Measurements from ENCODE around the gene RGS6. TPM values are rescaled to one million over a fixed set of nuclear protein-coding genes. Genes with fewer than 3 reads are reported as not detected.

Gene RGS6
- total RNA-seq, 1 donor from 2014 or later: 5.1 TPM

- DNase-seq (ENCODE audit: low spot score, unreplicated experiment): no peak
- Mint-ChIP-seq H3K27ac (peak overlapping the region; percentile 42), H3K27me3 (no peaks in the 10 kb centered on the region), H3K9me3 (ENCODE audit: low read depth) (no peaks in the 10 kb centered on the region), H3K36me3 (ENCODE audit: insufficient read depth) (peaks cover 1% of the 10 kb centered on the region), H3K4me3 (ENCODE audit: low read depth) (no peak overlapping the region), H3K4me1 (ENCODE audit: low read depth) (peaks cover 17% of the 10 kb centered on the region)
- TF ChIP-seq CTCF (IDR thresholded peaks at IDR 0.05; ENCODE audit: unreplicated experiment): no peak
These were observed 382.7 kb downstream of the RGS6 start for GRCh38 chr14:72314808-72315435.

GRCh38 chr14:72315714-72316113 is 383.5 kb downstream of the RGS6 start:
- Mint-ChIP-seq H3K36me3 (ENCODE audit: insufficient read depth) (peaks cover 1% of the 10 kb centered on the region), H3K27ac (no peak overlapping the region), H3K4me3 (ENCODE audit: low read depth) (no peak overlapping the region), H3K9me3 (ENCODE audit: low read depth) (no peaks in the 10 kb centered on the region), H3K27me3 (no peaks in the 10 kb centered on the region), H3K4me1 (ENCODE audit: low read depth) (peaks cover 11% of the 10 kb centered on the region)
- DNase-seq (ENCODE audit: low spot score, unreplicated experiment): no peak
- no peak for TF ChIP-seq CTCF (IDR thresholded peaks at IDR 0.05; ENCODE audit: unreplicated experiment)

GRCh38 chr14:72318648-72319047 is 386.4 kb downstream of the RGS6 start:
- Mint-ChIP-seq H3K4me1 (ENCODE audit: low read depth) (peaks cover 9% of the 10 kb centered on the region), H3K27ac (no peak overlapping the region), H3K36me3 (ENCODE audit: insufficient read depth) (peaks cover 1% of the 10 kb centered on the region), H3K9me3 (ENCODE audit: low read depth) (no peaks in the 10 kb centered on the region), H3K4me3 (ENCODE audit: low read depth) (no peak overlapping the region), H3K27me3 (no peaks in the 10 kb centered on the region)
- DNase-seq (ENCODE audit: low spot score, unreplicated experiment): no peak
- no peak for TF ChIP-seq CTCF (IDR thresholded peaks at IDR 0.05; ENCODE audit: unreplicated experiment)

- Mint-ChIP-seq H3K9me3 (ENCODE audit: low read depth) (no peaks in the 10 kb centered on the region), H3K4me3 (ENCODE audit: low read depth) (no peak overlapping the region), H3K36me3 (ENCODE audit: insufficient read depth) (no peaks in the 10 kb centered on the region), H3K27ac (no peak overlapping the region), H3K27me3 (peaks cover 14% of the 10 kb centered on the region), H3K4me1 (ENCODE audit: low read depth) (peaks cover 12% of the 10 kb centered on the region)
- DNase-seq (ENCODE audit: low spot score, unreplicated experiment): no peak
- no peak for TF ChIP-seq CTCF (IDR thresholded peaks at IDR 0.05; ENCODE audit: unreplicated experiment)
These were observed 399.8 kb downstream of the RGS6 start for GRCh38 chr14:72332046-72332445.

- no peak for DNase-seq (ENCODE audit: low spot score, unreplicated experiment)
- TF ChIP-seq CTCF (IDR thresholded peaks at IDR 0.05; ENCODE audit: unreplicated experiment): no peak
- Mint-ChIP-seq H3K36me3 (ENCODE audit: insufficient read depth) (no peaks in the 10 kb centered on the region), H3K9me3 (ENCODE audit: low read depth) (no peaks in the 10 kb centered on the region), H3K27ac (no peak overlapping the region), H3K4me3 (ENCODE audit: low read depth) (no peak overlapping the region), H3K4me1 (ENCODE audit: low read depth) (peaks cover 12% of the 10 kb centered on the region), H3K27me3 (peaks cover 14% of the 10 kb centered on the region)
These were observed 400.6 kb downstream of the RGS6 start for GRCh38 chr14:72332871-72333270.

Measured in progenitor cell of endocrine pancreas (in vitro differentiated cells).